Smooth muscle cell (in vitro differentiated cells): ENCODE results near the gene THSD4. TPM values are rescaled to one million over a fixed set of nuclear protein-coding genes. Genes with fewer than 3 reads are reported as not detected.

Experiments
- DNase-seq: peaks from one replicate; lab custom pipeline; 2025; ENCODE audit not compliant: unreplicated experiment; lab: John Stamatoyannopoulos, UW
- H2AFZ ChIP-seq: fragments of 200-600 bp; sonication (generic); 2 replicates; pipeline ENCODE4 v1.6.0; 2016; ENCODE audit warnings: antibody characterized with exemption, low read depth, mild to moderate bottlenecking
- H3F3A ChIP-seq: fragments of 200-600 bp; sonication (generic); 2 replicates; pipeline ENCODE4 v1.6.0; 2017; ENCODE audit warnings: antibody characterized with exemption, low read depth
- H3K27ac ChIP-seq: fragments of 200-600 bp; sonication (generic); 2 replicates; pipeline ENCODE4 v1.5.1; 2016; ENCODE audit warnings: low read depth, mild to moderate bottlenecking
- H3K27me3 ChIP-seq: fragments of 200-600 bp; sonication (generic); 2 replicates; pipeline ENCODE4 v1.6.1; 2016; ENCODE audit warnings: low read depth, mild to moderate bottlenecking
- H3K36me3 ChIP-seq: fragments of 200-600 bp; sonication (generic); 2 replicates; pipeline ENCODE4 v1.5.1; 2016; ENCODE audit warnings: low read depth
- H3K4me1 ChIP-seq: fragments of 200-600 bp; sonication (generic); 2 replicates; pipeline ENCODE4 v1.5.1; 2016; ENCODE audit warnings: low read depth
- H3K4me2 ChIP-seq: fragments of 200-600 bp; sonication (generic); 2 replicates; pipeline ENCODE4 v1.6.0; 2016; ENCODE audit warnings: mild to moderate bottlenecking
- H3K4me3 ChIP-seq: fragments of 200-600 bp; sonication (generic); 2 replicates; pipeline ENCODE4 v1.5.1; 2016; ENCODE audit warnings: mild to moderate bottlenecking
- H3K79me2 ChIP-seq: fragments of 200-600 bp; sonication (generic); 2 replicates; pipeline ENCODE4 v1.6.0; 2016; ENCODE audit warnings: low read depth, mild to moderate bottlenecking
- H3K9ac ChIP-seq: fragments of 200-600 bp; sonication (generic); 2 replicates; pipeline ENCODE4 v1.6.0; 2016; ENCODE audit warnings: low read depth
- H3K9me3 ChIP-seq: fragments of 200-600 bp; sonication (generic); replicated peaks from 2 replicates; pipeline ENCODE4 v1.5.1; 2016; ENCODE audit warnings: low read depth
- H4K20me1 ChIP-seq: fragments of 200-600 bp; sonication (generic); 2 replicates; pipeline ENCODE4 v1.6.0; 2016; ENCODE audit warnings: low read depth
- WGBS: methylation state at CpG from one replicate; pipeline ENCODE4 v1.1.7; 2016; ENCODE audit warnings: low lambda C conversion rate; 5-methylcytosine and 5-hydroxymethylcytosine counted together
- polyA plus RNA-seq: library from polyadenylated mRNA; unstranded; fragments of >200 nt; fragmentation: Nextera tagmentation; extraction: Ambion mirVana; gene quantifications from 2 replicates; pipeline ENCODE4 v1.2.1, GENCODE V29; 2016
- total RNA-seq: library from RNA; depleted of rRNA; stranded (reverse); fragments of >200 nt; gene quantifications from 2 replicates; pipeline ENCODE4 v1.2.3, GENCODE V29; 2014
- TF ChIP-seq, protein P1 (sequence below): fragments of 200-600 bp; sonication (generic); IDR thresholded peaks from 2 replicates; pipeline ENCODE4 v1.5.1; 2017; ENCODE audit warnings: borderline replicate concordance, mild to moderate bottlenecking, antibody characterized with exemption; ENCODE audit not compliant: insufficient read depth, poor library complexity, severe bottlenecking

THSD4 gene
- total and polyA plus RNA-seq, 2 experiments from 2014 or later, result 2.5 to 4.1 TPM

- Histone ChIP-seq H2AFZ (no peak overlapping the region), H3K4me2 (no peak overlapping the region), H3K27me3 (no peaks in the 10 kb centered on the region), H4K20me1 (no peaks in the 10 kb centered on the region), H3K9me3 (no peaks in the 10 kb centered on the region), H3K27ac (no peak overlapping the region), H3K9ac (no peak overlapping the region), H3K4me3 (no peak overlapping the region), H3F3A (no peaks in the 10 kb centered on the region), H3K36me3 (no peaks in the 10 kb centered on the region), H3K79me2 (no peaks in the 10 kb centered on the region), H3K4me1 (no peaks in the 10 kb centered on the region)
- no peak for DNase-seq
- TF ChIP-seq, protein P1, sequence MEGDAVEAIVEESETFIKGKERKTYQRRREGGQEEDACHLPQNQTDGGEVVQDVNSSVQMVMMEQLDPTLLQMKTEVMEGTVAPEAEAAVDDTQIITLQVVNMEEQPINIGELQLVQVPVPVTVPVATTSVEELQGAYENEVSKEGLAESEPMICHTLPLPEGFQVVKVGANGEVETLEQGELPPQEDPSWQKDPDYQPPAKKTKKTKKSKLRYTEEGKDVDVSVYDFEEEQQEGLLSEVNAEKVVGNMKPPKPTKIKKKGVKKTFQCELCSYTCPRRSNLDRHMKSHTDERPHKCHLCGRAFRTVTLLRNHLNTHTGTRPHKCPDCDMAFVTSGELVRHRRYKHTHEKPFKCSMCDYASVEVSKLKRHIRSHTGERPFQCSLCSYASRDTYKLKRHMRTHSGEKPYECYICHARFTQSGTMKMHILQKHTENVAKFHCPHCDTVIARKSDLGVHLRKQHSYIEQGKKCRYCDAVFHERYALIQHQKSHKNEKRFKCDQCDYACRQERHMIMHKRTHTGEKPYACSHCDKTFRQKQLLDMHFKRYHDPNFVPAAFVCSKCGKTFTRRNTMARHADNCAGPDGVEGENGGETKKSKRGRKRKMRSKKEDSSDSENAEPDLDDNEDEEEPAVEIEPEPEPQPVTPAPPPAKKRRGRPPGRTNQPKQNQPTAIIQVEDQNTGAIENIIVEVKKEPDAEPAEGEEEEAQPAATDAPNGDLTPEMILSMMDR, result no peak
- WGBS, result 94% methylated on average over 9 of the region's 9 CpGs
These were observed 698.6 kb downstream of the THSD4 start for GRCh38 chr15:71813723-71814470.

DNA sequence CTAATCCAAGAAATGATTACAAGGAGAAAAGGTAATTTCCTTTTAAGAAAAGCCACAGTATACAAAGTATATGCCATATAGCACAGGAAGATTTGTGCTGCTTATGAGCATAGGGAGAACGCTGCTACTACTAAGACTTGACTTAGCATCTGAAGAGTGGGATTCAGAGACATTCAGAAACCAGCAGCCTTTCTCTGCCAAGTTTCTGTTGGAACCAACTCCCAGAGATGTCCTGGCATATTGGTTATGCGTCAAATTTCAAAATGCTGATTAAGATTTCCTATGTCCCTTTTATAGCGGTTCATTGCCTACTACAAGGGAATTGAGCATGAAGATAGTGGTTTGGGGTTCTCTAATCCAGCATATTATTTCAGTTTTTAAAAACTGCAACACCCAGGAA lies 700.0 kb downstream of the THSD4 start:
- Histone ChIP-seq H2AFZ (no peak overlapping the region), H3K4me1 (no peaks in the 10 kb centered on the region), H3K4me3 (no peak overlapping the region), H3K9me3 (no peaks in the 10 kb centered on the region), H3K79me2 (no peaks in the 10 kb centered on the region), H3K9ac (no peak overlapping the region), H3F3A (no peaks in the 10 kb centered on the region), H3K4me2 (no peak overlapping the region), H3K27ac (no peak overlapping the region), H3K36me3 (no peaks in the 10 kb centered on the region), H3K27me3 (no peaks in the 10 kb centered on the region), H4K20me1 (no peaks in the 10 kb centered on the region)
- TF ChIP-seq, protein P1, result no peak
- DNase-seq, result no peak
- WGBS, result 99% methylated on average over 3 of the region's 3 CpGs

- Histone ChIP-seq H3K79me2 (no peaks in the 10 kb centered on the region), H2AFZ (no peak overlapping the region), H3K4me3 (no peak overlapping the region), H3K27ac (no peak overlapping the region), H3K4me1 (no peaks in the 10 kb centered on the region), H3F3A (no peaks in the 10 kb centered on the region), H4K20me1 (no peaks in the 10 kb centered on the region), H3K36me3 (peaks cover 10% of the 10 kb centered on the region), H3K4me2 (no peak overlapping the region), H3K27me3 (no peaks in the 10 kb centered on the region), H3K9ac (no peak overlapping the region), H3K9me3 (peaks cover 9% of the 10 kb centered on the region)
- 99% methylated on average over 13 of the region's 13 CpGs for WGBS
- TF ChIP-seq, protein P1, result no peak
- DNase-seq, result no peak
These were observed 702.1 kb downstream of the THSD4 start for GRCh38 chr15:71817351-71817750.

- H3K27ac ChIP-seq, result no peak overlapping the region
- H3F3A ChIP-seq, result no peaks in the 10 kb centered on the region
- no peaks in the 10 kb centered on the region for H3K4me1 ChIP-seq
- H2AFZ ChIP-seq, result no peak overlapping the region
- peaks cover 12% of the 10 kb centered on the region for H3K9me3 ChIP-seq
- H3K79me2 ChIP-seq, result no peaks in the 10 kb centered on the region
- 95% methylated on average over 1 of the region's 1 CpG for WGBS
- H3K36me3 ChIP-seq, result peaks cover 22% of the 10 kb centered on the region
- H4K20me1 ChIP-seq, result no peaks in the 10 kb centered on the region
- DNase-seq, result no peak
- TF ChIP-seq, protein P1, result no peak
- H3K4me2 ChIP-seq, result no peak overlapping the region
- H3K4me3 ChIP-seq, result no peak overlapping the region
- no peaks in the 10 kb centered on the region for H3K27me3 ChIP-seq
- H3K9ac ChIP-seq, result no peak overlapping the region
These were observed 704.9 kb downstream of the THSD4 start for GRCh38 chr15:71820127-71820526.
